GM19438 (cell line): ENCODE measurements around the gene MTMR2.

Source experiments
- ATAC-seq: cut with Tn5 transposase; IDR thresholded peaks from one replicate; pipeline ENCODE4 v1.9.1; 2021; ENCODE audit warnings: low read depth; ENCODE audit not compliant: unreplicated experiment

MTMR2 gene

GRCh38 chr11:95788921-95789505, 134.9 kb downstream of the MTMR2 start:
- ATAC-seq, result no peak
